LHCN-M2 (cell line): ENCODE measurements around the gene KRTAP1-1. TPM values are rescaled to one million over a fixed set of nuclear protein-coding genes. Genes with fewer than 3 reads are reported as not detected.
A peak's percentile ranks its signal among the peaks of the same experiment; 100 is the strongest.
"Not testable (repeated sequence)": the region's sequence is repeated elsewhere in the genome, so short reads cannot be mapped to it uniquely, and the experiment has no call there.

ENCODE experiments used
- DNase-seq: peaks from one replicate; pipeline ENCODE4 v3.0.0-alpha.2; 2012; ENCODE audit warnings: low read depth
- total RNA-seq: library from RNA; depleted of rRNA; stranded (reverse); fragments of >200 nt; gene quantifications from 2 replicates; pipeline ENCODE4 v1.2.3, GENCODE V29; 2014; rRNA removed

Gene KRTAP1-1
- total RNA-seq, 1 experiment from 2014 or later, result not detected

- DNase-seq, result no peak
Measured at GRCh38 chr17:41012326-41013120, 28.7 kb downstream of the KRTAP1-1 start.

- no peak for DNase-seq
Measured at GRCh38 chr17:41010441-41010840, 30.8 kb downstream of the KRTAP1-1 start.

DNA sequence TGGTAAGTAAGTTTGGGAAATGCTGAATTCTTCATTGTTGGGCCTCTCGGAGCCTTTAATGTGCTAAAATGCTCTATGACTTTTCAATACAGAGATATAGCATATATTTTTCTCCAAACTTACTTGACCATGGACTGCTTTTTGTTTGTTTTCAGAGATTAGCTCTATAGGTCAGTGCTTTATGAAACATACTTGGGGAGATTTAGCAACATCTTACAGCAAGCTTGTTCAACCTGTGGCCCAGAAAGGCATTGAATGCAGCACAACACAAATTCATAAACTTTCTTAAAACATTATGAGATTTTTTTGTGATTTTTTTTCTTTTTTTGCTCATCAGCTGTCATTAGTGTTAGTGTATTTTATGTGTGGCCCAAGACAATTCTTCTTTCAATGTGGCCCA is 31.3 kb downstream of the KRTAP1-1 start:
- no peak for DNase-seq

- no peak for DNase-seq
Measured at GRCh38 chr17:41009301-41009760, 31.9 kb downstream of the KRTAP1-1 start.

DNA sequence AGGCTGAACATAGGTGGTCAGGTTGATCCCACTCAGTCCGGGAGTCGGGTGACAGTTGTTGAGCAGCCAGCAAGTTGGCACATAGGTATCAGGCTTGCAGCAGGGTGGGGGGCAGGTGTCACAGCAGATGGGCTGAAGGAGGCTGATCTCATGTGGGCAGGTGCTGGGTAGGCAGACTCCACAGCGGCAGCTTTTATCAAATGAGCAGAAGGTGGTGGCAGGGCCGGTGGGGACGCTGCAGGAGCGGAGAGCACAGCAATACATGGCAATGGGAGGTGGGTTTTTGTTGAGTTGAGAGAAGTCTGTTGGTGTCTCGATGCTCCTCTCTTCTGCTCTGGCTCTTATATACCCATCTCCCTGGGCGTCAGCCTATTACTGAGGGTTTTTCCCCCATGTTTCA is 32.4 kb downstream of the KRTAP1-1 start, which contains the start of gene KRTAP3-1:
TSS of gene KRTAP3-1 (minus strand) at position 318 of the 400 bp plus-strand sequence. CDS start at position 264, 54 bp downstream.
- no peak for DNase-seq

DNA sequence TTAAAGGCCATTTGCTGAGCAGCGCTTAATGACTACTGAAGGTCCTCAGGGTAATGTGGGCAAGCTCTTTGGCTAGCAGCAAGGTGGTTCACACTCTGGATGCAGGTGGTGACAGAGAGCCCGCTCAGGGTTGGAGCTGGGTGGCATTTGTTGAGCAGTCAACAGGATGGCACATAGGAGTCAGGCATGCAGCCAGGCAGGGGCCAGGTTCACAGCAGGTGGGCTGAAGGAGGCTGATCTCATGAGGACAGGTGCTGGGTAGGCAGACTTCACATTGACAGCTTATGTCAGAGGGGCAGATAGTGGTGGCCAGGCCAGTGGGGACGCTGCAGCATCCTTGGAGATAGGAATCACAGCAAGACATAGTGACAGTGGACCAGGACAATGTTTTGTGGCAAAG is 36.9 kb downstream of the KRTAP1-1 start:
- DNase-seq, result no peak

GRCh38 chr17:41003926-41004325 is 37.3 kb downstream of the KRTAP1-1 start:
- DNase-seq, result no peak

GRCh38 chr17:41002814-41003213 is 38.4 kb downstream of the KRTAP1-1 start:
- peak; percentile 47 for DNase-seq

DNA sequence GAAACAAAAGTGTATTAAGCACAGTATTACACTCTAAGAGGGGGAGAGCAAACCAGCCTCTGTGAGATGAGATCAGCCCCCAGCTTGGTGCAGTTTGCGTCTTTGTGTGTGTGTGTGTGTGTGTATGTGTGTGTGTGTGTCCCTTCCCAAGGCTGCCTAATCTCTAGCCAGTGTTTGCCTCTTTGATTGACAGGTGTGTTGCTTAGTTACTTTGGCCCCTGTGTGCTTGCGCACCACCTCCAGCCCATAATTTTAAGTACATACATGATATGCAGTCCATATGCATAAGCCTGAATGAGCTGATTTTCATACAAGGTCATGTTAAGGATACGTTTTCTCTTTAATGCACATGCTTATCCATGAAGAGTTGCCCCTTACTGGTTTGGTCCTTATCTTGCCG is 39.5 kb downstream of the KRTAP1-1 start:
- DNase-seq, result no peak

GRCh38 chr17:40999563-40999962 is 41.7 kb downstream of the KRTAP1-1 start, which contains the start of gene KRTAP3-2:
TSS of gene KRTAP3-2 (minus strand) at chr17:40999906. CDS start at chr17:40999853, 53 bp downstream.
- DNase-seq, result not testable (repeated sequence)

GRCh38 chr17:40997361-40997760 is 43.9 kb downstream of the KRTAP1-1 start:
- no peak for DNase-seq

- DNase-seq, result no peak
Measured at GRCh38 chr17:40996829-40997228, 44.4 kb downstream of the KRTAP1-1 start.

GRCh38 chr17:40995116-40995515 is 46.1 kb downstream of the KRTAP1-1 start:
- DNase-seq, result no peak

- no peak for DNase-seq
Measured at GRCh38 chr17:40993839-40994238, 47.4 kb downstream of the KRTAP1-1 start, which contains the start of gene KRTAP3-3. TSS of gene KRTAP3-3 (minus strand) at chr17:40994164. CDS start at chr17:40994097, 67 bp downstream.

GRCh38 chr17:40993084-40993483 is 48.2 kb downstream of the KRTAP1-1 start:
- no peak for DNase-seq

GRCh38 chr17:40992666-40993065 is 48.6 kb downstream of the KRTAP1-1 start:
- no peak for DNase-seq

Other genes with a start within 250 kb of the KRTAP1-1 start
- not detected in 2 replicates for gene KRT28, start 241.5 kb downstream of the KRTAP1-1 start, total RNA-seq
- gene KRT10, start 218.8 kb downstream of the KRTAP1-1 start, total RNA-seq, result 20.1 and 33.0 TPM in 2 replicates
- not detected in 2 replicates for gene KRT12, start 174.2 kb downstream of the KRTAP1-1 start, total RNA-seq
- not detected in 2 replicates for gene KRT20, start 156.2 kb downstream of the KRTAP1-1 start, total RNA-seq
- gene KRT23, start 103.8 kb downstream of the KRTAP1-1 start, total RNA-seq, result not detected in 2 replicates
- not detected in 2 replicates for gene KRT39, start 74.5 kb downstream of the KRTAP1-1 start, total RNA-seq
- not detected in 2 replicates for gene KRT40, start 57.1 kb downstream of the KRTAP1-1 start, total RNA-seq
- not detected in 2 replicates for gene KRTAP3-3, start 47.3 kb downstream of the KRTAP1-1 start, total RNA-seq
- gene KRTAP3-2, start 41.5 kb downstream of the KRTAP1-1 start, total RNA-seq, result not detected in 2 replicates
- gene KRTAP3-1, start 32.3 kb downstream of the KRTAP1-1 start, total RNA-seq, result not detected in 2 replicates
- gene KRTAP1-5, start 14.2 kb downstream of the KRTAP1-1 start, total RNA-seq, result 2.8 and 6.0 TPM in 2 replicates
- gene KRTAP1-4, start 11.3 kb downstream of the KRTAP1-1 start, total RNA-seq, result not detected in 2 replicates
- not detected in 2 replicates for gene KRTAP1-3, start 6.6 kb downstream of the KRTAP1-1 start, total RNA-seq
- gene KRTAP2-1, start 5.9 kb upstream of the KRTAP1-1 start, total RNA-seq, result not detected in 2 replicates
- not detected in 2 replicates for gene KRTAP2-2, start 13.8 kb upstream of the KRTAP1-1 start, total RNA-seq
- gene KRTAP2-3, start 18.7 kb upstream of the KRTAP1-1 start, total RNA-seq, result 0.80 and 3.4 TPM in 2 replicates
- not detected in 2 replicates for gene KRTAP2-4, start 24.4 kb upstream of the KRTAP1-1 start, total RNA-seq
- not detected in 2 replicates for gene KRTAP4-7, start 42.7 kb upstream of the KRTAP1-1 start, total RNA-seq
- gene KRTAP4-8, start 56.7 kb upstream of the KRTAP1-1 start, total RNA-seq, result not detected in 2 replicates
- not detected in 2 replicates for gene KRTAP4-16, start 60.8 kb upstream of the KRTAP1-1 start, total RNA-seq
- gene KRTAP4-9, start 63.9 kb upstream of the KRTAP1-1 start, total RNA-seq, result not detected in 2 replicates
- gene KRTAP4-11, start 76.9 kb upstream of the KRTAP1-1 start, total RNA-seq, result not detected in 2 replicates
- gene KRTAP4-12, start 82.7 kb upstream of the KRTAP1-1 start, total RNA-seq, result not detected in 2 replicates
- gene KRTAP4-6, start 99.1 kb upstream of the KRTAP1-1 start, total RNA-seq, result not detected in 2 replicates
- not detected in 2 replicates for gene KRTAP4-5, start 108.4 kb upstream of the KRTAP1-1 start, total RNA-seq
- not detected in 2 replicates for gene KRTAP4-4, start 119.3 kb upstream of the KRTAP1-1 start, total RNA-seq
- not detected in 2 replicates for gene KRTAP4-3, start 126.8 kb upstream of the KRTAP1-1 start, total RNA-seq
- not detected in 2 replicates for gene KRTAP4-2, start 136.8 kb upstream of the KRTAP1-1 start, total RNA-seq
- not detected in 2 replicates for gene KRTAP4-1, start 143.5 kb upstream of the KRTAP1-1 start, total RNA-seq
- gene KRTAP9-1, start 148.4 kb upstream of the KRTAP1-1 start, total RNA-seq, result not detected in 2 replicates
- not detected in 2 replicates for gene KRTAP9-2, start 185.2 kb upstream of the KRTAP1-1 start, total RNA-seq
- gene KRTAP9-3, start 191.0 kb upstream of the KRTAP1-1 start, total RNA-seq, result not detected in 2 replicates
- not detected in 2 replicates for gene KRTAP9-8, start 196.5 kb upstream of the KRTAP1-1 start, total RNA-seq
- not detected in 2 replicates for gene KRTAP9-4, start 208.2 kb upstream of the KRTAP1-1 start, total RNA-seq
- not detected in 2 replicates for gene KRTAP9-9, start 213.9 kb upstream of the KRTAP1-1 start, total RNA-seq
- not detected in 2 replicates for gene KRTAP9-6, start 223.9 kb upstream of the KRTAP1-1 start, total RNA-seq
- not detected in 2 replicates for gene KRTAP9-7, start 234.2 kb upstream of the KRTAP1-1 start, total RNA-seq